Measurements from ENCODE around the gene IRX2. TPM values are rescaled to one million over a fixed set of nuclear protein-coding genes. Genes with fewer than 3 reads are reported as not detected.

The IRX2 gene
- total and polyA plus RNA-seq, 9 donors = 0.04 to 0.46 (median 0.15) TPM; not detected in 4

- intact Hi-C loops (cut with DNase I) = no loop called here
- no peaks in the 10 kb centered on the region for H3K4me1 ChIP-seq (ENCODE audit: insufficient read depth)
- no peaks in the 10 kb centered on the region for H3K27me3 ChIP-seq
- H3K9me3 ChIP-seq = no peaks in the 10 kb centered on the region
- 87 to 90% (median 89%) methylated on average over 16 of the region's 16 CpGs for WGBS, 3 donors
- no peak overlapping the region for H3K4me3 ChIP-seq
- no peak overlapping the region for H3K27ac ChIP-seq
- TF ChIP-seq POLR2A (IDR thresholded peaks at IDR 0.05) (no peak), EP300 (IDR thresholded peaks at IDR 0.05) (no peak), CTCF (IDR thresholded peaks at IDR 0.05) (no peak)
- H3K36me3 ChIP-seq = no peaks in the 10 kb centered on the region
- no peak for DNase-seq
Observed at GRCh38 chr5:2704806-2705645, 46.5 kb downstream of the IRX2 start.

GRCh38 chr5:2704111-2704510 lies 47.4 kb downstream of the IRX2 start:
- Histone ChIP-seq H3K36me3 (no peaks in the 10 kb centered on the region), H3K4me3 (no peak overlapping the region), H3K27ac (no peak overlapping the region), H3K4me1 (ENCODE audit: insufficient read depth) (no peaks in the 10 kb centered on the region), H3K27me3 (no peaks in the 10 kb centered on the region), H3K9me3 (no peaks in the 10 kb centered on the region)
- 84 to 85% (median 84%) methylated on average over 18 of the region's 18 CpGs for WGBS, 3 donors
- intact Hi-C loops (cut with DNase I) = no loop called here
- no peak for DNase-seq
- no peak for TF ChIP-seq POLR2A (IDR thresholded peaks at IDR 0.05)
- TF ChIP-seq EP300 (IDR thresholded peaks at IDR 0.05) = no peak
- TF ChIP-seq CTCF (IDR thresholded peaks at IDR 0.05) = no peak

GRCh38 chr5:2703615-2704014 lies 47.9 kb downstream of the IRX2 start:
- 52 to 54% (median 54%) methylated on average over 12 of the region's 12 CpGs for WGBS, 3 donors
- intact Hi-C loops (cut with DNase I) = no loop called here
- Histone ChIP-seq H3K9me3 (no peaks in the 10 kb centered on the region), H3K4me3 (no peak overlapping the region), H3K36me3 (no peaks in the 10 kb centered on the region), H3K27ac (no peak overlapping the region), H3K4me1 (ENCODE audit: insufficient read depth) (no peaks in the 10 kb centered on the region), H3K27me3 (no peaks in the 10 kb centered on the region)
- TF ChIP-seq CTCF (IDR thresholded peaks at IDR 0.05) (no peak), EP300 (IDR thresholded peaks at IDR 0.05) (no peak), POLR2A (IDR thresholded peaks at IDR 0.05) (no peak)
- DNase-seq = no peak

GRCh38 chr5:2703041-2703440 lies 48.4 kb downstream of the IRX2 start:
- Histone ChIP-seq H3K4me3 (no peak overlapping the region), H3K4me1 (ENCODE audit: insufficient read depth) (no peaks in the 10 kb centered on the region), H3K27ac (no peak overlapping the region), H3K36me3 (no peaks in the 10 kb centered on the region), H3K9me3 (no peaks in the 10 kb centered on the region), H3K27me3 (no peaks in the 10 kb centered on the region)
- 64 to 76% (median 69%) methylated on average over 13 of the region's 13 CpGs for WGBS, 3 donors
- DNase-seq = no peak
- TF ChIP-seq CTCF (IDR thresholded peaks at IDR 0.05) (no peak), POLR2A (IDR thresholded peaks at IDR 0.05) (no peak), EP300 (IDR thresholded peaks at IDR 0.05) (no peak)
- intact Hi-C loops (cut with DNase I) = no loop called here

All from ovary (tissue), 9 donors.